CD4-positive, CD25-positive, alpha-beta regulatory T cell (primary cell): ENCODE measurements around the gene GALNT15. TPM values are rescaled to one million over a fixed set of nuclear protein-coding genes. Genes with fewer than 3 reads are reported as not detected.

ENCODE experiments used
- ATAC-seq, 2 donors: fragments of 150-1000 bp; cut with Tn5 transposase; one replicate each; pipeline ENCODE4 v1.10.0; 2021; ENCODE audit warnings: low read depth in 2 of 2, moderate number of reproducible peaks in 2 of 2, moderate library complexity in 1 of 2
- DNase-seq, 3 donors: peaks; one replicate each; pipeline versions ENCODE4 v3.0.0 to v3.0.0-alpha.2; 2012 to 2022; ENCODE audit warnings: mixed read lengths in 1 of 3
- H3K27ac ChIP-seq: one replicate; pipeline ENCODE4 v1.7.0; 2013; ENCODE audit warnings: mild to moderate bottlenecking, low read length; ENCODE audit not compliant: insufficient read depth, poor library complexity, severe bottlenecking
- H3K27me3 ChIP-seq: one replicate; pipeline ENCODE4 v1.7.0; 2013; ENCODE audit warnings: low read length; ENCODE audit not compliant: control insufficient read depth, insufficient read depth
- H3K36me3 ChIP-seq: one replicate; pipeline ENCODE4 v1.7.0; 2013; ENCODE audit warnings: mild to moderate bottlenecking, low read length, moderate library complexity; ENCODE audit not compliant: control insufficient read depth, insufficient read depth
- H3K4me1 ChIP-seq: 2 replicates; pipeline ENCODE4 v1.7.0; 2013; ENCODE audit warnings: mild to moderate bottlenecking, low read length; ENCODE audit not compliant: insufficient read depth, control insufficient read depth, poor library complexity, severe bottlenecking
- H3K4me3 ChIP-seq: one replicate; pipeline ENCODE4 v1.7.0; 2013; ENCODE audit warnings: low read depth, mild to moderate bottlenecking, low read length, moderate library complexity
- H3K9me3 ChIP-seq, 2 experiments: 1 replicate in 1 of 2; 2 replicates in 1 of 2; pipeline ENCODE4 v1.7.0; 2013; ENCODE audit warnings: low read length in 2 of 2, mild to moderate bottlenecking in 1 of 2, moderate library complexity in 1 of 2; ENCODE audit not compliant: control insufficient read depth in 2 of 2
- H3K27ac Mint-ChIP-seq, 3 donors: one replicate each; pipeline ENCODE4 v1.8.0; 2020 to 2022; ENCODE audit warnings: mild to moderate bottlenecking in 3 of 3, mixed read lengths in 3 of 3, moderate library complexity in 2 of 3
- H3K27me3 Mint-ChIP-seq: one replicate; pipeline ENCODE4 v1.8.0; 2022; ENCODE audit warnings: mild to moderate bottlenecking, mixed read lengths
- H3K36me3 Mint-ChIP-seq: one replicate; pipeline ENCODE4 v1.8.0; 2020; ENCODE audit warnings: mixed read lengths
- H3K4me1 Mint-ChIP-seq, 4 donors: one replicate each; pipeline ENCODE4 v1.8.0; 2020 to 2022; ENCODE audit warnings: mixed read lengths in 4 of 4, mild to moderate bottlenecking in 1 of 4
- H3K4me3 Mint-ChIP-seq, 4 donors: one replicate each; pipeline ENCODE4 v1.8.0; 2020 to 2022; ENCODE audit warnings: mild to moderate bottlenecking in 4 of 4, mixed read lengths in 4 of 4, moderate library complexity in 3 of 4
- H3K9me3 Mint-ChIP-seq, 7 donors: one replicate each; pipeline ENCODE4 v1.8.0; 2020 to 2022; ENCODE audit warnings: mixed read lengths in 7 of 7, mild to moderate bottlenecking in 3 of 7, moderate library complexity in 2 of 7
- polyA plus RNA-seq, 4 donors: library from polyadenylated mRNA; unstranded; fragments of 300-500 nt; fragmentation: Illumina TruSeq; gene quantifications; one replicate each; pipeline ENCODE4 v1.2.3, GENCODE V29; 2021
- total RNA-seq: library from RNA; stranded (reverse); gene quantifications from one replicate; pipeline ENCODE4 v1.2.3, GENCODE V29; 2022

The GALNT15 gene
- total and polyA plus RNA-seq, 5 donors from 2014 or later: not detected

DNA sequence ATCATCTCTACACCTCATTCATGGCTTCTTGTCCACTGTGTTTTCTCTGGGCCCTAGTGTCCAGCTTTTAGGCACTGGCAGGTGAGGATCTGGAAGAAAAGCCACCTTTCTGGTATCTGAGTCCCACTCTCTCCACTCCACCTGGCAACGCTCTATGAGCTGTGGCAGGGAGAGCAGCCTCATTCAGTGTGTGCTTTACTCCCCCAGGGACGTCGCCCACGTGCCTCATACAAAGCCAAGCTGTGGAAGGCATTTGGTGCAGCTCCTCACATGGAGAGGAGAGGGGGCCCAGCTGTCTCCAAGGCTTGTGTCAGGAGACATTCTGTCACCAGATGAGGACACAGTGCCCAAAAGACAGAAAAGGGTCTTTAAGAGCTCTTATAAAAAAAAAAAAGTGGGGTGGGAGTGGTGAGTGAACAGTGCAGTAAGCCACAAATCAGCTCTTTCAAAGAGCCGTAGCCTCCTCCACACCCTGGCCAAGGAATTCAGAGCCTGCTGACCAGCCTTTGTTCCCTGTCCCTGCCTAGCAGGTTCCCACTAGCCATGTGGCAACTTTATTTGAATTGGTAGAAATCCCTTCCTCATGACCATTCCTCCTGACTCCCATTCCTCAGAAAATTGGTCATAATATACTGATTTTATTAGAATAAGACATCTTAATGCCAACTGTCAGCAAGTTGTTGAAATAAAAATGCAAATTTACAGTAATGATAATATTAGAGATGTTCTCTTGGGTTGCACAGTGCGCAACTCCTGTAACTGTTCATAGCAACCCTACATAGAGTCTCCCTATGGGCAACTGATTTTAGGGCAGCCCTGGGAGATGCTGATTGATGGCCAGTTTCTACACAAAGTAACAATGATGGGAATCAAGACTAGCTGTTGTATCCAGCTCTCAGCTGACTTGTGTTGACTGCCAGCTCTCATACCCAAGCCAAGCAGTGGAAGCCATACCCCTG lies 29.5 kb downstream of the GALNT15 start:
- no peaks in the 10 kb centered on the region for H3K36me3 Mint-ChIP-seq
- no peak overlapping the region for H3K4me3 Mint-ChIP-seq
- peaks cover 25% of the 10 kb centered on the region for H3K27me3 Mint-ChIP-seq
- DNase-seq (no peak), ATAC-seq (no peak)
- Histone ChIP-seq H3K27me3 (no peaks in the 10 kb centered on the region), H3K4me3 (no peak overlapping the region), H3K4me1 (no peaks in the 10 kb centered on the region), H3K9me3 (no peaks in the 10 kb centered on the region), H3K36me3 (no peaks in the 10 kb centered on the region), H3K27ac (no peak overlapping the region)
- H3K27ac Mint-ChIP-seq: no peak overlapping the region
- H3K4me1 Mint-ChIP-seq: peaks cover 0 to 4% (median 0%) of the 10 kb centered on the region in 4 donors
- peaks cover 0 to 2% (median 0%) of the 10 kb centered on the region in 7 donors for H3K9me3 Mint-ChIP-seq

GRCh38 chr3:16204751-16205150 lies 30.3 kb downstream of the GALNT15 start:
- Mint-ChIP-seq H3K9me3 (peaks cover 0 to 2% (median 0%) of the 10 kb centered on the region in 7 donors), H3K27me3 (peaks cover 25% of the 10 kb centered on the region), H3K4me1 (peaks cover 0 to 4% (median 0%) of the 10 kb centered on the region in 4 donors), H3K4me3 (no peak overlapping the region), H3K36me3 (no peaks in the 10 kb centered on the region), H3K27ac (no peak overlapping the region)
- H3K9me3 ChIP-seq: no peaks in the 10 kb centered on the region
- no peaks in the 10 kb centered on the region for H3K4me1 ChIP-seq
- no peaks in the 10 kb centered on the region for H3K27me3 ChIP-seq
- DNase-seq (no peak), ATAC-seq (no peak)
- H3K27ac ChIP-seq: no peak overlapping the region
- no peaks in the 10 kb centered on the region for H3K36me3 ChIP-seq
- H3K4me3 ChIP-seq: no peak overlapping the region

- ATAC-seq (no peak), DNase-seq (peak in 1 of 3 donors; percentile 42)
- Histone ChIP-seq H3K27ac (no peak overlapping the region), H3K36me3 (no peaks in the 10 kb centered on the region), H3K9me3 (no peaks in the 10 kb centered on the region), H3K4me3 (no peak overlapping the region), H3K27me3 (no peaks in the 10 kb centered on the region), H3K4me1 (no peaks in the 10 kb centered on the region)
- Mint-ChIP-seq H3K4me1 (peaks cover 0 to 4% (median 0%) of the 10 kb centered on the region in 4 donors), H3K4me3 (no peak overlapping the region), H3K27ac (no peak overlapping the region), H3K9me3 (peaks cover 0 to 2% (median 0%) of the 10 kb centered on the region in 7 donors), H3K36me3 (no peaks in the 10 kb centered on the region), H3K27me3 (peaks cover 25% of the 10 kb centered on the region)
Observed at GRCh38 chr3:16205156-16205870, 30.8 kb downstream of the GALNT15 start.

- Mint-ChIP-seq H3K27ac (no peak overlapping the region), H3K36me3 (no peaks in the 10 kb centered on the region), H3K4me1 (no peaks in the 10 kb centered on the region), H3K4me3 (no peak overlapping the region), H3K9me3 (peaks cover 0 to 2% (median 0%) of the 10 kb centered on the region in 7 donors), H3K27me3 (peaks cover 19% of the 10 kb centered on the region)
- H3K4me3 ChIP-seq: no peak overlapping the region
- ATAC-seq (no peak), DNase-seq (no peak)
- no peaks in the 10 kb centered on the region for H3K9me3 ChIP-seq
- no peak overlapping the region for H3K27ac ChIP-seq
- no peaks in the 10 kb centered on the region for H3K4me1 ChIP-seq
- H3K36me3 ChIP-seq: no peaks in the 10 kb centered on the region
- H3K27me3 ChIP-seq: no peaks in the 10 kb centered on the region
Observed at GRCh38 chr3:16207031-16207430, 32.6 kb downstream of the GALNT15 start.

DNA sequence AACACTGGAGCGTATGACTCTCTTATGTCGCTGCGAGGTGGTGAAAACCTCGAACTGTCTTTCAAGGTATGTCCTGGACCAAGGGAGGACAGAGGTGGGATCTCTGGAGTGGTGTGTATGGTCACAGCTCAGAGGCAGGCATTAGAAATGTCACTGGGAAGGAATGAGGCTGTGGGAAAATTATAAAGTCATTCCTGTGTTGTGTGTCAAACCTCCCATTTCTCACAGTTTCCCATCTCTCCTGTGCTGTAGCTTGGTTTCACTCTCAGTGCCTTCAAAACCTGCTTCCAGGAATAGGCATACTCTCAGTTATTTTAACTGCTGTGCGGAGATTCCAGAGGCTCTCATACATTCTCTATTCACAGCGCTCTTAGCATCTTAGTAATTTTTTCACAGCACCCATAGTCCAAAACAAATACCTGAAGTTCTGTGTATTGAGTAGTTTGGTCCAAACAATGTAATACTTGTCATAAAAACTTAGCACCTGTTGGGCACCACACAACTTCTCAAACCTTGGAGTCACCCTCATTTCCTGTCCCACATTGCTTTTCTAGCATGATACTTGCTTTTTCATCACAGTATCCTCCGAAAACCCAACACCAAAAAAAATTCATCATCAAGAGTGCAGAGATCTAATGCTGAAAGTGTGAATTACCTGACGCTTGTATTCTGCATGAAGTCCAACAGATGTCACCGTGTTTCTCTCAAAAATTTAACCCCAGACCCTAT lies 36.9 kb downstream of the GALNT15 start:
- no peaks in the 10 kb centered on the region for H3K4me1 ChIP-seq
- Mint-ChIP-seq H3K4me3 (no peak overlapping the region), H3K9me3 (peaks cover 0 to 2% (median 0%) of the 10 kb centered on the region in 7 donors), H3K27ac (no peak overlapping the region), H3K27me3 (peaks cover 10% of the 10 kb centered on the region), H3K4me1 (no peaks in the 10 kb centered on the region), H3K36me3 (no peaks in the 10 kb centered on the region)
- ATAC-seq: no peak
- no peaks in the 10 kb centered on the region for H3K36me3 ChIP-seq
- H3K27me3 ChIP-seq: no peaks in the 10 kb centered on the region
- no peaks in the 10 kb centered on the region for H3K9me3 ChIP-seq
- H3K4me3 ChIP-seq: no peak overlapping the region
- no peak overlapping the region for H3K27ac ChIP-seq
- no peak for DNase-seq

- Mint-ChIP-seq H3K36me3 (no peaks in the 10 kb centered on the region), H3K4me3 (no peak overlapping the region), H3K9me3 (peaks cover 0 to 2% (median 0%) of the 10 kb centered on the region in 7 donors), H3K27me3 (peaks cover 10% of the 10 kb centered on the region), H3K4me1 (no peaks in the 10 kb centered on the region), H3K27ac (no peak overlapping the region)
- H3K27ac ChIP-seq: no peak overlapping the region
- no peaks in the 10 kb centered on the region for H3K4me1 ChIP-seq
- no peak for ATAC-seq
- no peaks in the 10 kb centered on the region for H3K27me3 ChIP-seq
- no peak for DNase-seq
- H3K36me3 ChIP-seq: no peaks in the 10 kb centered on the region
- H3K9me3 ChIP-seq: no peaks in the 10 kb centered on the region
- H3K4me3 ChIP-seq: no peak overlapping the region
Observed at GRCh38 chr3:16214366-16214765, 39.9 kb downstream of the GALNT15 start.

- no peaks in the 10 kb centered on the region for H3K36me3 ChIP-seq
- Mint-ChIP-seq H3K27ac (no peak overlapping the region), H3K36me3 (no peaks in the 10 kb centered on the region), H3K9me3 (no peaks in the 10 kb centered on the region), H3K4me3 (no peak overlapping the region), H3K4me1 (no peaks in the 10 kb centered on the region), H3K27me3 (peaks cover 18% of the 10 kb centered on the region)
- DNase-seq (no peak), ATAC-seq (no peak)
- no peak overlapping the region for H3K27ac ChIP-seq
- H3K9me3 ChIP-seq: no peaks in the 10 kb centered on the region
- H3K27me3 ChIP-seq: no peaks in the 10 kb centered on the region
- H3K4me1 ChIP-seq: no peaks in the 10 kb centered on the region
- no peak overlapping the region for H3K4me3 ChIP-seq
Observed at GRCh38 chr3:16216373-16216935, 42.0 kb downstream of the GALNT15 start.
